ENCODE data around the gene CIROP. TPM values are rescaled to one million over a fixed set of nuclear protein-coding genes. Genes with fewer than 3 reads are reported as not detected.
A peak's percentile ranks its signal among the peaks of the same experiment; 100 is the strongest.

The CIROP gene
- total RNA-seq, 1 experiment from 2014 or later: not detected

DNA sequence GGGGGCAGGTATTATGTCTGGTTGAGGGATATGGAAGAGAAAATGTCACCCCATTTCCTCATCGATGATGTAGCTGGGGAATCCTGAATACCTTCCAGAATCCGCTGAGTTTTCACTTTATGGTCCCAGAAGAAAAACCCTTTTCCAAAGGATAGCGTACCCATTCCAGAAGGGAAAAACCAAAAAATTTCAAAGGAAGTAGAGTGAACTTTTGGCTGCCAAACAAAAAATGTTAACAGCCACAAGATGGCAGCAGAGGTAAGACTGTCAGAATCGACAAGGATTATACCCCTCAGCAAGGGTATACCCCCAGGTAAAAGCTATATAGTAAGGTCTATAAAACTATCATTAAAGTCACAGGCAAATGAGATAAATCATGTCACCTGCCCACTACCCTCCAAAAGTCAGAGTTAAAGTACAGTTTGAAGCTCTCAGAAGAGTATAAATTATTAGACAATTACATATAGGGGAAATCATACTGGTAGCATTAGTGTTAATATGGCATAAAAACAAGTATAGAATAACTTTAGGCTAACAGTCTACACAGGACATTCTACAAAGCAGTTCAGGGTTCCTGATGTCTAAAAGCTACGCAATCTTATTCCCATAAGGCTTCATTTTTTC, 27.9 kb downstream of the CIROP start:
- ChIA-PET POLR2A (ENCODE audit: unreplicated experiment) (no interaction called here), CTCF (interaction anchor here (0.5 to 2.8 kb wide), 6 partner anchors 8 to 240 kb away, joined by 3 to 15 read pairs (median 4); partner anchors contain the start of genes ACIN1, C14orf119 and REM2)
- intact Hi-C loops (cut with micrococcal nuclease; ENCODE audit: unreplicated experiment): loop anchor here (10.0 kb wide), 1 partner anchor 228 kb away; the partner anchor contains the start of genes BCL2L2 and PPP1R3E
- peaks cover 24% of the 10 kb centered on the region; the same call in 1 of the 2 replicates for H3K79me2 ChIP-seq (ENCODE audit: low read depth)
- no peak for TF ChIP-seq EZH2 (IDR thresholded peaks at IDR 0.05; ENCODE audit: low read depth)
- TF ChIP-seq, protein P1, sequence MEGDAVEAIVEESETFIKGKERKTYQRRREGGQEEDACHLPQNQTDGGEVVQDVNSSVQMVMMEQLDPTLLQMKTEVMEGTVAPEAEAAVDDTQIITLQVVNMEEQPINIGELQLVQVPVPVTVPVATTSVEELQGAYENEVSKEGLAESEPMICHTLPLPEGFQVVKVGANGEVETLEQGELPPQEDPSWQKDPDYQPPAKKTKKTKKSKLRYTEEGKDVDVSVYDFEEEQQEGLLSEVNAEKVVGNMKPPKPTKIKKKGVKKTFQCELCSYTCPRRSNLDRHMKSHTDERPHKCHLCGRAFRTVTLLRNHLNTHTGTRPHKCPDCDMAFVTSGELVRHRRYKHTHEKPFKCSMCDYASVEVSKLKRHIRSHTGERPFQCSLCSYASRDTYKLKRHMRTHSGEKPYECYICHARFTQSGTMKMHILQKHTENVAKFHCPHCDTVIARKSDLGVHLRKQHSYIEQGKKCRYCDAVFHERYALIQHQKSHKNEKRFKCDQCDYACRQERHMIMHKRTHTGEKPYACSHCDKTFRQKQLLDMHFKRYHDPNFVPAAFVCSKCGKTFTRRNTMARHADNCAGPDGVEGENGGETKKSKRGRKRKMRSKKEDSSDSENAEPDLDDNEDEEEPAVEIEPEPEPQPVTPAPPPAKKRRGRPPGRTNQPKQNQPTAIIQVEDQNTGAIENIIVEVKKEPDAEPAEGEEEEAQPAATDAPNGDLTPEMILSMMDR (conservative IDR thresholded peaks at IDR 0.05): peak; percentile 76
- peaks cover 69% of the 10 kb centered on the region for H3K4me1 ChIP-seq (replicated peaks; ENCODE audit: insufficient read depth)
- BruUV-seq (replicated peaks): no TSS peak
- H3K9me2 ChIP-seq (ENCODE audit: insufficient read depth): no peaks in the 10 kb centered on the region
- no peaks in the 10 kb centered on the region for H3K9me3 ChIP-seq (ENCODE audit: insufficient read depth, low read depth)
- peak overlapping the region; percentile 56; the same call in 1 of the 2 replicates for H3K4me2 ChIP-seq
- no peak overlapping the region for H3K4me3 ChIP-seq
- peaks cover 70% of the 10 kb centered on the region for H3F3A ChIP-seq (ENCODE audit: insufficient read depth, low read depth)
- H3K27ac ChIP-seq: peak overlapping the region; percentile 92
- no peaks in the 10 kb centered on the region for H3K27me3 ChIP-seq (ENCODE audit: insufficient read depth, low read depth)
- H4K20me1 ChIP-seq (ENCODE audit: insufficient read depth): no peaks in the 10 kb centered on the region; the same call in 1 of the 2 replicates
- H3K36me3 ChIP-seq (ENCODE audit: low read depth): peaks cover 38% of the 10 kb centered on the region
- no peak for DNase-seq
- no peak overlapping the region for H2AFZ ChIP-seq

DNA sequence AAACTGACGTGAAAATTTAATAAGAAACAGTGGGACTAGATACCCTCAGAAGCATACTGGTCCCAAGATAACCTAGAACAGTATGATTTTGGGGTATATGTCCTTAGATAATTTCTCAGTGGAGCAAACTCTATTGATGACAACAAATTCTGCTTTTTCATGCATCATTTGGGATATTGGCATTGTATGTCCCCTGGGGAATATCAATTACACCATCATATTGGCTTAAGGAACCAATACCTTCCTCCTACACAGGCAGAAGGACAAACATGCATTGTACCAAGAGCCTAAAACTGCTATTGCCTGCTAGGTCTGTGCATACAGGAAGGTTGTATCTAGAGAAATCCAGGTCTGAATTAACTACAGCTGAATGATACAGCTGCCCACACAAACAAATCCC, 29.9 kb downstream of the CIROP start:
- H3K4me1 ChIP-seq (replicated peaks; ENCODE audit: insufficient read depth): peaks cover 69% of the 10 kb centered on the region
- no peaks in the 10 kb centered on the region for H3K9me2 ChIP-seq (ENCODE audit: insufficient read depth)
- no peaks in the 10 kb centered on the region for H3K9me3 ChIP-seq (ENCODE audit: insufficient read depth, low read depth)

DNA sequence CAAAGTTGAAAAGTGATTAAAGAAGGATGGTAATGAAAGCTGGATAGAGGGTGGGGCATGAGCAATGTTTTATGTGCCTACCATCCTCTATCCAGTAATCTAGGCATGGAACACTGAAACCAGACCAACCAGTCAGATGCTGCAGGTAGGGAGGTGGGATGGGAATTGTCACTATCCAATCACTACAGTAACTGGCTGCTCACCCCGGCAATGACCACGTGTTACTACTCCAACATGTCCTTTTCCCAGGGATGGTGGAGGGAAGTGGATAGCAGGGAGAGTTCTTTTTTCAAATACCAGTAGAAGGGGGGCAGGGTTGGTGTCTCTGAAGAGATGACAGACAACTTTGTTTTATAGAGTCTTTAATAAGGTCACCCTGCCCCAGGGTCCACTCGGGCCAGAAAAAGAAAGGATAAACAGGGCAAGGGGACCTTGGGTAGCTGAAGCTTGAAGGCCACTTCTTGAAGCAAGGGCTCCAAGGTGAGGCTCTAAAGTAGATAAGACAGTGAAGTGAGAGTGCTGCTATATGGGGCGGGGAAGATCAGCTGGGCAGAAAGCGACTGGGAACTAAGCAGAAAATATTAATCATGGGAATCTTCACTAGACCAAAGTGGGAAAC, 32.8 kb downstream of the CIROP start:
- peaks cover 46% of the 10 kb centered on the region for H3K79me2 ChIP-seq (ENCODE audit: low read depth)
- DNase-seq: peak; percentile 40 to 71
- BruUV-seq (replicated peaks): no TSS peak
- H2AFZ ChIP-seq: no peak overlapping the region
- H3K9me2 ChIP-seq (ENCODE audit: insufficient read depth): no peaks in the 10 kb centered on the region
- intact Hi-C loops (cut with micrococcal nuclease; ENCODE audit: unreplicated experiment): loop anchor here (10.0 kb wide), 1 partner anchor 233 kb away; the partner anchor contains the start of genes BCL2L2 and PPP1R3E
- peak overlapping the region; percentile 83; the same call in 1 of the 2 replicates for H3K4me3 ChIP-seq
- H4K20me1 ChIP-seq (ENCODE audit: insufficient read depth): peaks cover 10% of the 10 kb centered on the region; the same call in 1 of the 2 replicates
- H3K27ac ChIP-seq: peak overlapping the region; percentile 73
- POLR2A ChIA-PET (ENCODE audit: unreplicated experiment): interaction anchor here (0.6 to 0.9 kb wide), 6 partner anchors 10 to 1574 kb away, joined by 3 to 8 read pairs (median 4); no protein-coding TSS in a partner anchor
- H3K9me3 ChIP-seq (ENCODE audit: insufficient read depth, low read depth): no peaks in the 10 kb centered on the region
- H3K4me2 ChIP-seq: peak overlapping the region; percentile 98
- TF ChIP-seq, protein P1 (conservative IDR thresholded peaks at IDR 0.05): no peak
- no peak for TF ChIP-seq EZH2 (IDR thresholded peaks at IDR 0.05; ENCODE audit: low read depth)
- peaks cover 35% of the 10 kb centered on the region for H3F3A ChIP-seq (ENCODE audit: insufficient read depth, low read depth)
- H3K27me3 ChIP-seq (ENCODE audit: insufficient read depth, low read depth): no peaks in the 10 kb centered on the region
- H3K4me1 ChIP-seq (replicated peaks; ENCODE audit: insufficient read depth): peaks cover 42% of the 10 kb centered on the region
- peaks cover 17% of the 10 kb centered on the region for H3K36me3 ChIP-seq (ENCODE audit: low read depth)
- CTCF ChIA-PET: interaction anchor here (0.7 to 1.2 kb wide), 3 partner anchors 23 to 133 kb away, joined by 3 to 6 read pairs (median 6); partner anchors contain the start of gene ACIN1

More for the DNA sequence above, 29.9 kb downstream of the CIROP start:
- Histone ChIP-seq H3K36me3 (ENCODE audit: low read depth) (peaks cover 31% of the 10 kb centered on the region), H4K20me1 (ENCODE audit: insufficient read depth) (no peaks in the 10 kb centered on the region; the same call in 1 of the 2 replicates), H2AFZ (no peak overlapping the region), H3K27ac (no peak overlapping the region), H3K27me3 (ENCODE audit: insufficient read depth, low read depth) (no peaks in the 10 kb centered on the region), H3K79me2 (ENCODE audit: low read depth) (peaks cover 36% of the 10 kb centered on the region), H3F3A (ENCODE audit: insufficient read depth, low read depth) (peaks cover 57% of the 10 kb centered on the region), H3K4me2 (no peak overlapping the region), H3K4me3 (no peak overlapping the region)
- TF ChIP-seq, protein P1 (conservative IDR thresholded peaks at IDR 0.05): no peak
- TF ChIP-seq EZH2 (IDR thresholded peaks at IDR 0.05; ENCODE audit: low read depth): no peak
- intact Hi-C loops (cut with micrococcal nuclease; ENCODE audit: unreplicated experiment): loop anchor here (10.0 kb wide), 1 partner anchor 230 kb away; the partner anchor contains the start of genes BCL2L2 and PPP1R3E
- no TSS peak for BruUV-seq (replicated peaks)
- ChIA-PET POLR2A (ENCODE audit: unreplicated experiment) (no interaction called here), CTCF (no interaction called here)
- no peak for DNase-seq
